Measurements from ENCODE around the gene NPAS4. TPM values are rescaled to one million over a fixed set of nuclear protein-coding genes. Genes with fewer than 3 reads are reported as not detected.

NPAS4 gene
- total and polyA plus RNA-seq, 2 of the 13 experiments (the other 11 are each of a cell fraction or from before 2014, with no cell fraction given): not detected

- TF ChIP-seq PAXIP1 (CRISPR knock-in tag; conservative IDR thresholded peaks at IDR 0.05) (0 out of 2 replicates have a peak, but pooled peaks have one; percentile 22), DRAP1 (CRISPR knock-in tag; IDR thresholded peaks at IDR 0.05) (peak; percentile 44; the same call in 1 of the 2 replicates), RBFOX2 (IDR thresholded peaks at IDR 0.05; ENCODE audit: low read depth, low read length) (0 out of 2 replicates have a peak, but pooled peaks have one; percentile 46), HNRNPLL (IDR thresholded peaks at IDR 0.05; ENCODE audit: low read depth, low read length, poor library complexity, severe bottlenecking) (peak; percentile 91), ZNF772 (CRISPR knock-in tag; IDR thresholded peaks at IDR 0.05) (no peak)
These were observed 45.6 kb downstream of the NPAS4 start, which contains the start of gene PELI3 (continued) for GRCh38 chr11:66466225-66467033.

GRCh38 chr11:66467034-66467659 lies 46.3 kb downstream of the NPAS4 start:
- WGBS (ENCODE audit: low lambda C conversion rate): 5% methylated on average over 23 of the region's 72 CpGs
- POLR2A ChIA-PET: interaction anchor here (0.5 to 3.4 kb wide), 12 partner anchors 9 to 877 kb away, joined by 3 to 48 read pairs (median 4); partner anchors contain the start of genes BBS1, CCDC87, CCS and DPP3
- peak overlapping the region; percentile 68 for H3K9ac ChIP-seq (ENCODE audit: insufficient read depth, low read depth, low read length)
- CTCF ChIA-PET (ENCODE audit: low intra/inter-chr PET ratio, low total read pairs): no interaction called here
- no peaks in the 10 kb centered on the region; the same call in 1 of the 2 replicates for H4K20me1 ChIP-seq (ENCODE audit: insufficient read depth, low read length)
- ATAC-seq: peak; percentile 70
- no peak overlapping the region for H3K27ac ChIP-seq (ENCODE audit: extremely low read length, insufficient read depth, low read length)
- peak overlapping the region; percentile 88 for H3K4me2 ChIP-seq (ENCODE audit: low read depth, low read length)
- H3K27me3 ChIP-seq (ENCODE audit: control insufficient read depth in 1 of 2, insufficient read depth in 2 of 2, low read length in 2 of 2): peaks cover 0 to 12% of the 10 kb centered on the region in 2 experiments; a peak in 3 of 5 replicates
- peaks cover 26% of the 10 kb centered on the region for H3K4me1 ChIP-seq (ENCODE audit: insufficient read depth, low read length)
- DNase-seq (ENCODE audit: low spot score): no peak
- H3K9me3 ChIP-seq (ENCODE audit: low read length): no peaks in the 10 kb centered on the region
- H2AFZ ChIP-seq (ENCODE audit: low read length): no peak overlapping the region
- in situ Hi-C loops (cut with HindIII; ENCODE audit: extremely low pct_ligation_motif_present, low pct_unique_long_range_greater_than_20kb) (no loop called here), intact Hi-C loops (cut with micrococcal nuclease; ENCODE audit: unreplicated experiment) (no loop called here)
- H3K36me3 ChIP-seq (replicated peaks in 1 of 2; ENCODE audit: control insufficient read depth in 1 of 2, insufficient read depth in 2 of 2, low read length in 2 of 2): no peaks in the 10 kb centered on the region; a peak in 2 of 5 replicates
- no peak for FAIRE-seq
- BruUV-seq (replicated peaks): no TSS peak
- peak overlapping the region; percentile 77 to 87 (median 84) for H3K4me3 ChIP-seq (replicated peaks in 1 of 3; ENCODE audit: insufficient read depth in 1 of 3, low read depth in 2 of 3, low read length in 3 of 3)
- no peaks in the 10 kb centered on the region for H3K79me2 ChIP-seq (ENCODE audit: insufficient read depth, low read length)
- TF ChIP-seq ZBTB14 (CRISPR knock-in tag; IDR thresholded peaks at IDR 0.05) (peak; percentile 61), GMEB1 (CRISPR knock-in tag; IDR thresholded peaks at IDR 0.05; ENCODE audit: borderline replicate concordance) (no peak), GABPB1 (CRISPR knock-in tag; IDR thresholded peaks at IDR 0.05) (peak; percentile 13; the same call in 1 of the 2 replicates), BCLAF1 (IDR thresholded peaks at IDR 0.05) (no peak)

Measured in HepG2 (cell line).